Stimulated activated CD4-positive, alpha-beta T cell treated with anti-CD3 and anti-CD28 coated beads, Interleukin-15, amount 100 ng/mL, for 1 hour (primary cell): ENCODE measurements around the gene SLC16A1.
"Not testable (repeated sequence)": the region's sequence is repeated elsewhere in the genome, so short reads cannot be mapped to it uniquely, and the experiment has no call there.

Source experiments
- DNase-seq, 2 donors: peaks; one replicate each; pipeline ENCODE4 v3.0.0-alpha.2; 2020; ENCODE audit warnings: low read depth in 1 of 2, low spot score in 1 of 2

The SLC16A1 gene

DNA sequence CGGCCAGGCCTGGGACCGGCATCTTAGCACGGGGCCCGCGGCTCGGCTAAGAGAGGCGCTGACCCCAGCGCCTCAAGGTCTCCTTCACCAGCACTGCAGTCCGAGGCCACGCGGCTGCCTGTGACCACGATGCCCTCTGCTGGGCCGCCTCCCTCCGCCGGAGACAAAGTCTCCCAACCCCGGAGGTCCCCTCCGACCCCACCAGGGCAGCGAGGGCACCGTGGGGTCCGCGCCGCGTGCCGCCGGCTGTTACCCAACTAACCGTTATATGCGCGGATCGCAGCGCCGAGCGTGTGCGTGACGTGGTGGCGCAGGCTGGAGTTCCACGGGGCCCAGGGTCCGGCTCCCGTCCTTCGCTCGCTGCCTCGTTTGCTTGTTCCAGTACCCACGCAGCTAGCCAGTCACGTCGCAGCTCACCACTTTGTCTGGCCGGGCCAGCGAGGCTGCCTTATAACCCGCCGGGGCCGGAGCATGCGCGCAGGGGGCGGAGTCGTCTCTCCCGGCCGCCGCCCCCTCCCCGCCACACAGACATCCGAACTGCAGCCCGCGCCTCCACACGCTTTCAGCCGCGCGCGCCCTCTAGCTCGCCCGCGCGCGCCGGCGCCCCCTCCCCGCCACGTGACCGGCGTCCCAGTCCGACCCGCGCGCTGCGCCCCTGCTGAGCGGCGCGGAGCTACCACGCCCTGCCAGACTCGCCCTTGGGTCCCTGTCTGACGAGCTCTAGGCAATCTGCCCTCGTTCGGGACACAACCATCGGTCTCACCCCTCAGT, at the start of gene SLC16A1:
TSS of gene SLC16A1 (minus strand) at position 424 of the 771 bp plus-strand sequence. CDS start 26,888 bp downstream, outside the sequence.
- DNase-seq: peak; percentile 76 to 89

- DNase-seq: no peak
Measured at GRCh38 chr1:113003751-113004690, 48.0 kb upstream of the SLC16A1 start.

- no peak for DNase-seq
Measured at GRCh38 chr1:113002297-113002696, 46.3 kb upstream of the SLC16A1 start.

- DNase-seq: no peak
Measured at GRCh38 chr1:112998592-112999235, 42.7 kb upstream of the SLC16A1 start.

- DNase-seq: no peak
Measured at GRCh38 chr1:112997781-112998180, 41.8 kb upstream of the SLC16A1 start.

- DNase-seq: no peak
Measured at GRCh38 chr1:112995890-112996289, 39.9 kb upstream of the SLC16A1 start.

GRCh38 chr1:112995021-112995420, 39.0 kb upstream of the SLC16A1 start:
- not testable (repeated sequence) for DNase-seq

- DNase-seq: no peak
Measured at GRCh38 chr1:112992780-112993179, 36.8 kb upstream of the SLC16A1 start.

- no peak for DNase-seq
Measured at GRCh38 chr1:112991402-112992120, 35.6 kb upstream of the SLC16A1 start.

DNA sequence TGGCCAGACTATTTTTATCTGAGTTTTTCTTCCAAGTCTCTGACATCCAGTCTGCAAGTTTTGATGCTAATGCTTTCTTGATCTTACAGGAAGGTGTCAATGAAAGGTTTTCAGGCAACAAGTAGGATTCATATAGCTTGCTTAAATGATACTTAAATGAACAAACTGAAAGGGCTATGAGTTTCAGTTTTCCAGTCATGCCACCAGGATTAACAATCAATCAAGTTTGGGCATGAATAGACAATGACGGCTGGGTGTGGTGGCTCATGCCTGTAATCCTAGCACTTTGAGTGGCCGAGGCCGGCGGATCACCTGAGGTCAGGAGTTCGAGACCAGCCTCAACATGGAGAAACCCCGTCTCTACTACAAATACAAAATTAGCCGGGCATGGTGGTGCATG, 34.3 kb upstream of the SLC16A1 start:
- DNase-seq: no peak

DNA sequence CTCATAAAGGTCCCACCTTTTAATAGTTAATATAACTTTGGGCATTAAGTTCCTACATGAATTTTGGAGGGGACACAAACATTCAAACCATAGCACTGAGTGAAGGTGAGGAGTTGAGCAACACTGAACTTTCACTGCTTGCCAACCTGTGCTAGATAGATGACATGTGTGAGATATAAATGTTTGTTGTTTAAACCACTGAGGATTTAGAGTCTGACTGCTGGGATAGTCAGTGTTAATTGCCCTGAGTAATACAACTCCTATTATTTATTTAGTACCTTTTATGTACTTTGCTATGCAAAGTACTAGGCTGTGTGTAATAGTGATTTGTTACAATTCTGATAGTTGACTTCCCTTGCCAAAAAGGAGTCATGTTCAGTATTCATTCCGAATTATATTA, 32.4 kb upstream of the SLC16A1 start:
- DNase-seq: no peak

DNA sequence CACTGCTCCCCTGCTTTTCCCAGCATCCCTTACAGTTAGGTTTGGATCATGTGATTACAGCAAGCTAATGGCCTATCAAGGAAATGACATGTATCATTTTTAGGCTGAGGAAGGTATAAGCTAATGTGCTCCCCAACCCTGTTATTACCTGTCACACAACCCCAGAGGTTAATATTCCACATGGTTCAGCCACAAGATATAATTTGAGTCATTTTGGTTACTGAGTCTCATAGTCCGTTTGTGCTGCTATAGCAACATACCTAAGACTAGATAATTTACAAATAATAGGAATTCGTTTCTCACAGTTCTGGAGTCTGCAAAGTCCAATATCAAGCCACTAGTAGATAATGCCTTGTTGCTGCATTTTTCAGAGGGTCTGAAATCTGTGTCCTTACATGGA, 29.1 kb upstream of the SLC16A1 start:
- DNase-seq: no peak

DNA sequence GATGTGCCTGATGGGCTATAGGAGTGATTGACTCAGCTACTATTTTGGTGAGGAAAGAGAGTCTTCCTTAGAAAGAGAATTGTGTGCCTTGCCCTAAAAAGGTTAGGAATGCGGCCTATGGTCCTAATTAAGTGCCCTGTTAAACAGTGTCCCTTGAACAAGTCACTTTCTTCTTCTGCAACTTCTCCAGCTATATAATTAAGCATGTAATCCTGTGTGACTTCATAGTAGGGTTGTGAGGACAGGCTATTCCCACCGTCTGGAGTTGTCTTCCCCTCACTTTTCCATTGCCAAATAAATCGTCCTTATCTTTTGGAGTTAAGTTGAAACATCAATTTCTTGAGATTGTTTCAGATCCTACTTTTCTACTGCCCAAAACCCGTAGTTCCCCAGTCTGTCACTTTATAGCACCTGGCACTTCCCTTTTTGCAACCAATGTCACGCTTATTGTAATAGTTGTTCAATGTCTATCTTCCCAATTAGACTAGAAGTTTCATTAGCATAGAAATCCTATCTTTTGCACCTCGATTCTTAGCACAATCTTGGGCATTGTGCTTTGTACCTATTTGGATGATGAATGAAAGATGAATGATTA, 27.6 kb upstream of the SLC16A1 start:
- no peak for DNase-seq

DNA sequence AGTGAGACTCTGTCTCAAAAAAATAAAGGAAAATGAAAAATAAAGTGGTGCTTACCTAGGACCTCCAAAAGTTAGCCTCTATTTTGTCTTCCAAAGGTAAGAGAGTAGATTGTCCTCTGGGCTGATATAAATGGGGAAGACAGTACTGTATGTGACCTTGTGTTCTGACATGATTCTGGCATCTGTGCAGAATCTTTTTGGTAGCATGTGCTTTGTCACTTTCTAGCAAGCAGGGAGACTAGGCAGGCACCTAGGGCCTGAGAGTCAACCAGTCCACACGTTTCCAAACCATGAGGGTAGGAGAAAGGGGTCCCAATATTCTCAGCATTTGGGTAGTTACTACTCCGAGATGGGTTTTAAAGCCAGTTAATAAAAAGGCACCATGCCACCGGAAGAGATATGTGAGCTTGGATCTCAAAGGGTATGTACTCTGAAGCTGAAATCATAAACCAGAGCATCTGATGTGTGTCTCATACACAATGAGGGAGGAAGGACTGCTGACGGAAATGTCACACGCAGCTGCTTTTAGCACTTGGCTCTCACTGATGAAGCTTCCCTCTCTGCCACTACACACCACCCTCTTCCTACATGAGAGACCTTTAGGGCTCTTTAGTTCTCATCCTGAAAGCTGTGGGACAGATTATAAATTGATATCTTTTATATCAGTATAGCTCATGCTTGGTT, 27.0 kb upstream of the SLC16A1 start:
- DNase-seq: no peak

GRCh38 chr1:112982328-112982727, 26.3 kb upstream of the SLC16A1 start:
- DNase-seq: no peak

DNA sequence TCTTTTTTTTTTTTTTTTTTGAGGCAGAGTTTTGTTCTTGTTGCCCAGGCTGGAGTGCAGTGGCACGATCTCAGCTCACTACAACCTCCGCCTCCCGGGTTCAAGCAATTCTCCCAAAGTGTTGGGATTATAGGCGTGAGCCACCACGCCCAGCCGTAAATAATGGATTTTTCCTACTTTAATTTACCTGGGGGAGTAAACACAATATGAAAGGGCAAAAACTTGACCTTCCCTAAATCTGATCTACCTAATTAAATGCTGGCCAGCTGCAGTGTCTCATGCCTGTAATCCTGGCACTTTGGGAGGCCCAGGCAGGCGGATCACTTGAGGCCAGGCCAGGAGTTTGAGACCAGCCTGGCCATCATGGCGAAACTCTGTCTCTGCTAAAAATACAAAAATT, 25.8 kb upstream of the SLC16A1 start:
- not testable (repeated sequence) for DNase-seq

DNA sequence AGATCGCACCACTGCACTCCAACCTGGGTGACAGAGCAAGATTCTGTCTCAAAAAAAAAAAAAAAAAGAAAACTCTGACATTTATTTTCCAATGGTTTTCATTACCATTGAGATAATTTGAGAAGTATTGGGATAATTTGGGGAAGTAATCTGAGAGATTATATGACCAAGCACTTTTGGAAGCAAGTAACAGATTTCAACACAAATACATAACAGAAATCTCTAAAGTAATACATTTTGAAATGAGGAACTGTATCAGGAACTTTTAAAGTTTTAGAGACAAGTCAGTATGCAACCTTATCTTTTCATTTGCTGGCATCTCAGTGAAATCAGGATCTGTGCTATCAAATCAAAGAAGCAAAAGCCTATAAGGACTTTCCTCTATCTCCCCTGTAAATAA, 25.4 kb upstream of the SLC16A1 start:
- DNase-seq: no peak

DNA sequence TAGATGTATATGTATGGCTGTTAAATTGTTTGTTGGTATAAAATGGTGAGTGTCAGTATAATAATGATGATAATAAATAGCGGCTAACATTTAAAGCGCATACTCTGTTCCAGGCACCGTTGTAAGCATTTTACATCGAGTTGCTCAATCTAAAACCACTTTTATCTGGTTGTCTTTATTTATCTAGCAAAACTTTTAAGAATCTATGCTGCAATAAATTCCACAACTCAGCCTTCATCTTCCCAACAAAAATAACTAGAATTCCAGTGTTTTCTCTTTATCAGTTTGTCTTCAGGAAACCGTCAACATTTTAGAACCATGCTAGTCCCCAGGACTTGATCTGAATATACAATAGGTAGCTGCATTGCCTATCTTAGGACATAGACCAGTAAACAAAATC, 19.3 kb upstream of the SLC16A1 start:
- DNase-seq: no peak

DNA sequence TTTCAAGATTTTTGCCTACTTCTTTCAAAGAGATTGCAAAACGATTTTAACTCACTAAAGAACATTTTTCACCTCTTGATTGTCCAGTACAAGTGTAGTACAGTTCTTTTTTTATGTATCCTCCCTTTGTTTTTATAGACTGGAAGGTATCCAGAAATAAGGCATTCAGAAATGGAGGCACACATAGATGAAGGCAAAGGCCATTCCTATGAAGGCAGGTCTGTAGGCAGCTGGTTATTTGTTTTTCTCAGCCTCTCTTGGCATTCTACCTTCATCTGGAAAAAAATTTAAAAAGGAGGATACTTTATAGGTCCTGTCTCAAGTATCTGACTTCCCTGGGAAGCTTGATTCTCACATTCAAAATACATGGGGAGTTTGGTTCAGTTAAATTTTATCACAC, 18.6 kb upstream of the SLC16A1 start:
- no peak for DNase-seq

GRCh38 chr1:112973788-112974187, 17.8 kb upstream of the SLC16A1 start:
- DNase-seq: no peak
